GM12801 (cell line): Measurements from ENCODE around the gene OR2AG2.

Experiments
- TF ChIP-seq, protein P1 (sequence below): IDR thresholded peaks from one replicate; pipeline ENCODE4 v1.5.1; 2011; ENCODE audit warnings: control low read depth; ENCODE audit not compliant: insufficient read length; ENCODE audit errors: extremely low read depth

The OR2AG2 gene

DNA sequence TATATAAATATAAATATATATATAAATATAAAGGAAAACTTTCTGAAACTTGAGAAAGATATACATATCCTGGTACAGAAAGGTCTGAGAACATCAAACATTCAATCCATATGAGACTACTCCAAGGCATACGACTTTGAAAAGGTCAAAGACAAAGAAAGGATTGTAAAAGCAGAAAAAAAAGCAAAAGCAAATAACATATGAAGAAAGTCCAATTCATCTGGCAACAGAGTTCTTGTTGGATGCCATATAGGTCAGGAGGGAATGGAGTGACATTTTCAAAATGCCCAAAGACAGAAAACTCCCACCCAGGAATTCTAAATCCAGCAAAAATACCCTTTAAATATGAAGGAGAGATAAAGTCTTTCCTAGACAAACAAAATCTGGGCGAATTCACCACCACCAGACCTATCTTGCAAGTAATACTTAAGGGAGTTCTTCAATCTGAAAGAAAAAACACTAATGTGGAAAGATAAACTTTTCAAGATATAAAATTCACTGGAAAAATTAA is 46.3 kb downstream of the OR2AG2 start:
- TF ChIP-seq, protein P1, sequence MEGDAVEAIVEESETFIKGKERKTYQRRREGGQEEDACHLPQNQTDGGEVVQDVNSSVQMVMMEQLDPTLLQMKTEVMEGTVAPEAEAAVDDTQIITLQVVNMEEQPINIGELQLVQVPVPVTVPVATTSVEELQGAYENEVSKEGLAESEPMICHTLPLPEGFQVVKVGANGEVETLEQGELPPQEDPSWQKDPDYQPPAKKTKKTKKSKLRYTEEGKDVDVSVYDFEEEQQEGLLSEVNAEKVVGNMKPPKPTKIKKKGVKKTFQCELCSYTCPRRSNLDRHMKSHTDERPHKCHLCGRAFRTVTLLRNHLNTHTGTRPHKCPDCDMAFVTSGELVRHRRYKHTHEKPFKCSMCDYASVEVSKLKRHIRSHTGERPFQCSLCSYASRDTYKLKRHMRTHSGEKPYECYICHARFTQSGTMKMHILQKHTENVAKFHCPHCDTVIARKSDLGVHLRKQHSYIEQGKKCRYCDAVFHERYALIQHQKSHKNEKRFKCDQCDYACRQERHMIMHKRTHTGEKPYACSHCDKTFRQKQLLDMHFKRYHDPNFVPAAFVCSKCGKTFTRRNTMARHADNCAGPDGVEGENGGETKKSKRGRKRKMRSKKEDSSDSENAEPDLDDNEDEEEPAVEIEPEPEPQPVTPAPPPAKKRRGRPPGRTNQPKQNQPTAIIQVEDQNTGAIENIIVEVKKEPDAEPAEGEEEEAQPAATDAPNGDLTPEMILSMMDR: no peak

DNA sequence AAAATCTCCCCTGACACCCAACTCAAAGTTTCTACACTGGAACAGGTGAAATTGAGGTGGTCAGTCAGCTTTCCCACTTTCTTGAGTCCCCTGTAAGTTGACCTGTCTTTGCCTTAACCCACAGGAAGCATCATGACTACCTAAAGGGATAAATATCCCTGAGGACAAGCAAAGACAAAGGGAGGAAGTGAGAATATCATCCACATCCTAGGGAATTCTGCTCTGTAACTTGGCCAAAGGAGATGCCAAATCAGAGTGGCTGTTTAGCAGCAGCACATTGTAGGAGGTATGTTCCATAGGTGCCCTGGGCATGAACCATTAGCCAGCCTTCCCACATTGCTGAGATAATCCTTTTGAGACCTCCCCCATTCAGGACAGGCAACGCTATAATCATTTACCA is 47.8 kb downstream of the OR2AG2 start:
- TF ChIP-seq, protein P1: no peak

DNA sequence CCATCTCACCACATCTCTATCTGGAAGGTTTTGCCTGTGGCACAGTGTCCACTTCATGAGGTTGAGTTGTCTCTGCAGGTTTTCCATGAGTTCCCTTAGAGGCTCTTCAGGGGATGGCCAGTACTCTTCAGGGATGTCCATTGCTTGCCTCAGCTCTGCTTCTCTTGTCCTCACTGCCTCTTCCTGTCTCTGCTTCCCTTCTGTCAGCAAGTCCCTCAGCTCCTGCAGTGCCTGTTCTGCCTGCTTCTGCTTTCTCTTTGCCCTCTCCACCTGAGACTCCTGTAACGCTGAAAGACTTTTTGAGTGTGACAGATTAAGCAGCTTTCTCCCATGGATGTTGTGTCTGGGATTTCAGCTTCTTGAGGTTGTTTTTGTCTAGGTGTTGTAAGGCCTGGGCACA is 50.4 kb downstream of the OR2AG2 start:
- TF ChIP-seq, protein P1: no peak

DNA sequence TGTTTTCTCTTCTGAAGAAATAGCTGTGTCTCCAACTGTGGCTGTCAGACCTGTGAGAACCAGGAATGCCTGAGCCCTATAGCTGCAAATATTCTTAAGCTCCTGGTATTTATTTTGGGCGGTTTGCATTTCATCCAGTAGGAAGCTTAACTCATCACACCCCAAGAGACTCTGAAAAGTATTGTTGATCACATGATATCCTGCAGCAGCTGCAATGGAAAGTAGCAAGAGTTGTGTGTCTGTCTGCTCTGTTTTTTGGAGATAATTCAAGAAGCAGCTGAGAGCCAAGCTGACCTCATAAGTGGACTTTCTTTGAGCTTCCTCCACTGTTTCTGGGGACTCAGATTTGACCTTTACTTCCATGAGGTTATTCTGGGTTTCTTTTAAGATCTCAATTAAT is 52.2 kb downstream of the OR2AG2 start:
- TF ChIP-seq, protein P1: no peak

DNA sequence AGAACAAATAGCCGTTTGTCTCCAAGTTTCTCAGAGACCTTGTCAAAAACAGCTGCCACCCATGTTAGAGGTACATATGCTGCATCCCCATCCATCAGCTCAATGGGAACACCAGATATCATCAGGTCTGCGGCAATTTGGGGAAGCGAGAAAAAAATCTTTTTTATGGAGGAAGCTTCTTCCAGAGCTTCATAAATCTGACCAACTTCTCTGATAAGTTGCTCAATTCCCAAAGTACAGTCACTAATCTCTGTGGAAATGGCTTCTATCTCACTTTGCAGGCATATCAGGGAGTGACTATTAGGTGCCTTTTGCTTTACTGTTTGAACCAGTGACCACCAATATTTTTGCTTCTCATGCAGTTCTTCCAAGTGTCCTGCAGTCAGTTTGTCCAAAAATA is 54.4 kb downstream of the OR2AG2 start:
- TF ChIP-seq, protein P1: no peak
